NOMO-1 treated with DMSO at 0.1 percent for 48 hours (cell line): ENCODE data around the gene SP100.
"Not testable (repeated sequence)": the region's sequence is repeated elsewhere in the genome, so short reads cannot be mapped to it uniquely, and the experiment has no call there.

Source experiments
- DNase-seq: peaks from one replicate; lab custom pipeline; 2025; ENCODE audit not compliant: unreplicated experiment; lab: John Stamatoyannopoulos, UW

Gene SP100

GRCh38 chr2:230455005-230455684 is 39.1 kb downstream of the SP100 start:
- DNase-seq, result no peak

- peak; percentile 91 for DNase-seq
Measured at GRCh38 chr2:230457073-230457768, 41.2 kb downstream of the SP100 start.

- DNase-seq, result no peak
Measured at GRCh38 chr2:230457793-230458192, 41.8 kb downstream of the SP100 start.

- peak; percentile 55 for DNase-seq
Measured at GRCh38 chr2:230459216-230459615, 43.2 kb downstream of the SP100 start.

- DNase-seq, result no peak
Measured at GRCh38 chr2:230471074-230471473, 55.1 kb downstream of the SP100 start.

GRCh38 chr2:230472621-230473018 is 56.6 kb downstream of the SP100 start:
- peak; percentile 50 for DNase-seq

GRCh38 chr2:230473378-230473777 is 57.4 kb downstream of the SP100 start:
- DNase-seq, result peak; percentile 8

GRCh38 chr2:230475143-230475542 is 59.1 kb downstream of the SP100 start:
- DNase-seq, result no peak

- no peak for DNase-seq
Measured at GRCh38 chr2:230485801-230486341, 69.9 kb downstream of the SP100 start.

- DNase-seq, result not testable (repeated sequence)
Measured at GRCh38 chr2:230491219-230491618, 75.2 kb downstream of the SP100 start.

GRCh38 chr2:230492107-230492506 is 76.1 kb downstream of the SP100 start:
- no peak for DNase-seq

GRCh38 chr2:230494980-230495379 is 79.0 kb downstream of the SP100 start:
- DNase-seq, result no peak

- DNase-seq, result peak; percentile 63
Measured at GRCh38 chr2:230496891-230497290, 80.9 kb downstream of the SP100 start.

- no peak for DNase-seq
Measured at GRCh38 chr2:230498506-230499107, 82.6 kb downstream of the SP100 start.

GRCh38 chr2:230502593-230502992 is 86.6 kb downstream of the SP100 start:
- no peak for DNase-seq

- DNase-seq, result no peak
Measured at GRCh38 chr2:230503798-230504197, 87.8 kb downstream of the SP100 start.

GRCh38 chr2:230505162-230505561 is 89.2 kb downstream of the SP100 start:
- no peak for DNase-seq

- DNase-seq, result no peak
Measured at GRCh38 chr2:230512955-230513748, 97.2 kb downstream of the SP100 start.

- DNase-seq, result no peak
Measured at GRCh38 chr2:230520061-230520874, 104.3 kb downstream of the SP100 start.

GRCh38 chr2:230520875-230521155 is 104.8 kb downstream of the SP100 start:
- no peak for DNase-seq

GRCh38 chr2:230521386-230521785 is 105.4 kb downstream of the SP100 start:
- no peak for DNase-seq
